ENCODE results near the gene SCIMP. TPM values are rescaled to one million over a fixed set of nuclear protein-coding genes. Genes with fewer than 3 reads are reported as not detected.
"Not testable (repeated sequence)": the region's sequence is repeated elsewhere in the genome, so short reads cannot be mapped to it uniquely, and the experiment has no call there.

Gene SCIMP
- total RNA-seq, 1 donor from 2014 or later, result not detected

DNA sequence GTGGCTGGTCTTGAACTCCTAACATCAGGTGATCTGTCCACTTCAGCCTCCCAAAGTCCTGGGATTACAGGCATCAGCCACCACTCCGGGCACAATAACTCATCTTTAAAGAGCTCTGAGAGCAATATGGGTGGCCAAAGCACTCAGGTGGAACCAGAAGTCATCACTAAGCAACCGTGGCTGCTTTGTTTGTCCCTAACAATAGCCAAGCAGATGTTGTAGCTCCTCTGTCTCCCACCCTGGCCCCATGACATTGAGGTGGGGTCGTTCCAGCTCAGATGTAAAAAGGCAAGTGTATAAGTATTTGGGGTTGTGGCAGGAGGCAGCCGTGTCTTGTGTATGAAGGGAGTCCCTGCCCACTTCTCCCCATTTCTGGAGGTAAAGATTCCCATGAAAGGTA is 3.7 kb upstream of the SCIMP start:
- intact Hi-C loops (cut with micrococcal nuclease), result no loop called here

GRCh38 chr17:5237541-5238016 is 2.9 kb upstream of the SCIMP start:
- intact Hi-C loops (cut with micrococcal nuclease), result loop anchor here (1.0 kb wide), 1 partner anchor 40 kb away; no protein-coding TSS in a partner anchor

DNA sequence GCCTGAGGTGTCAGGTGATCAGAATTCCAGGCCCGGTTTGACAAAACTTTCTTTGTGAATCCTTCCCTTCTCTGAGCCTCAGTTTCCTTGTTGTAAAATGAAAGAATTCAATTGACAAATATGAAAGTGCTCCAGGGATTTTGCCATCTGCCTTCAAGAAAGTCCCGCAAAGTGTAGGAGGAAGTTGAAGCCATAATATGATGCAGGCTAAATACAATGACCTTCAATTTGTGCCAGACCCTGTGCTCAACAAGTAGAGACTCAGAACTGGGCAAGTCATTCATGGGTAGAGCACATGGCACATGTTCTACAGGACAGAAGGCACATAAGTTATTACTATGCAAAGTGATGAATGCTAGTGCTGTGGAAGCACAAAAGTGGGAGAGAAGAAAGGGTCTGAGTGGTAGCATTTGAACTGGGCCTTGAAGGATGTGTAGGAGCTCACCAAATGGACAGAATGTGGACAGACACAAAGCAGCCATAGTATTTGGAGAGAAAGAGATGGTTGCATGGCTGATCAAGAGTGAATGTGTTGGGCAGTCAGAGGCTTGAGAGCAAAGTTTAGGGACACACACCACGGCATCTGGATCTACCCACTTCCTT is 2.4 kb upstream of the SCIMP start:
- intact Hi-C loops (cut with micrococcal nuclease), result loop anchor here (1.0 kb wide), 1 partner anchor 40 kb away; no protein-coding TSS in a partner anchor

DNA sequence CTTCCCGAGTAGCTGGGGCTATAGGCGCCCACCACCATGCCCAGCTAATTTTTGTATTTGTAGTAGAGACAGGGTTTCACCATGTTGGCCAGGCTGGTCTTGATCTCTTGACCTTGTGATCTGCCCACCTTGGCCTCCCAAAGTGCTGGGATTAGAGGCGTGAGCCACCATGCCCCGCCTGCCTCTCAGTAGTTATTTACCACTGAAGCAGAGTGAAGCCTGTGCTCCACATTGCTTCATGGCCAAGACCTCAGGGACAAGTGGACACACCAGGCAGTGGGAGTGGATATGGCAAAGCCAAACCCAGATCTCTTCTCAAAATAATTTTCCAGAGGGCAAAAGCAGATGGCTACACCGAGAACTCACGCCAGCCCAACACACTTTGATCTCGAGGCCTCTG is 1.2 kb downstream of the SCIMP start:
- intact Hi-C loops (cut with micrococcal nuclease), result not testable (repeated sequence)

- intact Hi-C loops (cut with micrococcal nuclease), result no loop called here
Measured at GRCh38 chr17:5226940-5227878, 7.5 kb downstream of the SCIMP start.

DNA sequence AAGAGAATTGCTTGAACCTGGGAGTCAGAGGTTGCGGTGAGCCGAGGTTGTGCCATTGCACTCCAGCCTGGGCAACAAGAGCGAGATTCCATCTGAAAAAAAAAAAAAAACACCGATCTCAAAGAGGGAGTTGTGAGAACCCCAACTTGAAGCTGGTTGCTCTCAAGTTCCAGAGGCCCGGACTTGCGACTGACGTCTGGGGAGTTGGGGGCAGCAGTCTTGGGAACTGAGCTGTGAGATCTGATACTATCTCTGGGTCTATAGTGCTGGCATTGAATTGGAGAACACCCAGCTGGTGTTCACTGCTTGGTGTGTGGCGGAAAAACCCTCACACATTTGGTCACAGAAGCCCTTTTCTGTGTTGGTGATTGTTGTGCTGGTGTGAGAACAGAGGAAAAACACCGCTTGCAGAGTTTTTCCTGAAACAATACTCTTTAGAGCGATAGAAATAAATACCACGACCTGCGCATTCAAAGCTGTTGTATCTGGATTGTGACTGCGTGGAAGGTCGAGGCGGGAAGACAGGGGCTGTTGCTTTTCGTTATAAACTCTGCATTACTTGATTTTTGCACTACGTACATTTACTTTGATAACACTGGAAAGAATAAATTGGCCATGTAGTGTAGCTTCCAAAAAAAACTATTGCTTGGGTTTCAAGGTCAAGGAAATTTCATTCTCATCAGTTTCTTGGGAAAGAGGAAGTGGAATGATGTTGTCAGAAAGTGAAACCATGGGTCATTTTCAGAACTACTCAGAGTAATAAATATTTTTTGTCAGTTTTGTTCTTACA is 8.8 kb downstream of the SCIMP start:
- intact Hi-C loops (cut with micrococcal nuclease), result no loop called here

GRCh38 chr17:5221912-5222311 is 12.7 kb downstream of the SCIMP start:
- intact Hi-C loops (cut with micrococcal nuclease), result not testable (repeated sequence)

DNA sequence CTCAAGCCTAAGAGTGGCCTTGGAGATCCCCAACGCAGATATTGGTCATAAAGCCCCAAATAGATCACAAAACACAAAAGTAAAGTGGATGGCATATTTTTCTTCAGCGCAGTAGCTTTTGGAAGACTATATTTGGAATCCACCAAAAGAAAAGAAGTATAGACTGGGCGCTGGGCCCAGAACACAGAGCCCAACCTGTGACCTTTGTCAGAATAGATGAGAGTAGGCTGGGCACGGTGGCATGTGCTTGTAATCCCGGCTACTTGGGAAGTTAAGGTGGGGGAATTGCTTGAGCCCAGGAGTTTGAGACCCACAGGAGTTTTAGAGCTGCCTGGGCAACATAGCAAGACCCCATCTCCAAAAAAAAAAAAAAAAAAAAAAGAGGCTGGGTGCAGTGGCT is 14.6 kb downstream of the SCIMP start:
- intact Hi-C loops (cut with micrococcal nuclease), result no loop called here

DNA sequence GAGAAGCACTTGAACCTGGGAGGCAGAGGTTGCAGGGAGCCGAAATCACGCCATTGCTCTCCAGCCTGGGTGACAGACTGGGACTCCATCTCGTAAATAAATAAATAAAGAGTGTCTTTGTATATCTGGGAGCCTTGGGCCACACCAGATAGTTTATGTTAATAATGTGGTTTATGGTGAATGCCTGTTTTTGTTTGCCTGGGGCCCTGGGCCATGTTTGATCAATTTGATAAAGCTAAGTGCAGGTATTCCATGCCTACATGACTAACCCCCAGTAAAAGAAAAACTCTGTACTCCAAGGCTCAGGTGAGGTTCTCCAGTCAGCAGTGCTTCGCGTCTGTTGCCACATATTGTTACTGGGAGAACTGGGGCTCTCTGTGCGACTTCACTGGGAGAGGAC is 15.1 kb downstream of the SCIMP start:
- intact Hi-C loops (cut with micrococcal nuclease), result no loop called here

DNA sequence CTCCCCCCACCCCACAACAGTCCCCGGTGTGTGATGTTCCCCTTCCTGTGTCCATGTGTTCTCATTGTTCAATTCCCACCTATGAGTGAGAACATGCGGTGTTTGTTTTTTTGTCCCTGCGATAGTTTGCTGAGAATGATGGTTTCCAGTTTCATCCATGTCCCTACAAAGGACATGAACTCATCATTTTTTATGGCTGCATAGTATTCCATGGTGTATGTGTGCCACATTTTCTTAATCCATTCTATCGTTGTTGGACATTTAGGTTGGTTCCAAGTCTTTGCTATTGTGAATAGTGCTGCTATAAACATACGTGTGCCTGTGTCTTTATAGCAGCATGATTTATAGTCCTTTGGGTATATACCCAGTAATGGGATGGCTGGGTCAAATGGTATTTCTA is 17.1 kb downstream of the SCIMP start:
- intact Hi-C loops (cut with micrococcal nuclease), result not testable (repeated sequence)

DNA sequence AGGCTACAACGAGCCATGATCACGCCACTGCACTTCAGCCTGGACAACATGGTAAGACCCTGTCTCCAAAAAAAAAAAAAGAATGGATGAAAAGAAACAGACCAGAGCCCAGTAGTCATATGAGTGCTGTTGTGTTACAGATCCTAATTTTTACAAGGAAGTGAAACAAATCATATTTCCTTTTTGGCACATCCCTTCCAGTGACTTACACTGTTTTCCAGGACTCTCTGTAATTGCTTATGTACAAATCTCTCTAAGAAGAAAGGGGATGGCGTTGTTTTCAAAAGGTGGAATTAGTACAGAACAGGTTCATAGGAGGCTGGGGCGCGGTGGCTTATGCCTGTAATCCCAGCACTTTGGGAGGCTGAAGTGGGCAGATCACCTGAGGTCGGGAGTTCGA is 23.2 kb downstream of the SCIMP start:
- intact Hi-C loops (cut with micrococcal nuclease), result no loop called here

DNA sequence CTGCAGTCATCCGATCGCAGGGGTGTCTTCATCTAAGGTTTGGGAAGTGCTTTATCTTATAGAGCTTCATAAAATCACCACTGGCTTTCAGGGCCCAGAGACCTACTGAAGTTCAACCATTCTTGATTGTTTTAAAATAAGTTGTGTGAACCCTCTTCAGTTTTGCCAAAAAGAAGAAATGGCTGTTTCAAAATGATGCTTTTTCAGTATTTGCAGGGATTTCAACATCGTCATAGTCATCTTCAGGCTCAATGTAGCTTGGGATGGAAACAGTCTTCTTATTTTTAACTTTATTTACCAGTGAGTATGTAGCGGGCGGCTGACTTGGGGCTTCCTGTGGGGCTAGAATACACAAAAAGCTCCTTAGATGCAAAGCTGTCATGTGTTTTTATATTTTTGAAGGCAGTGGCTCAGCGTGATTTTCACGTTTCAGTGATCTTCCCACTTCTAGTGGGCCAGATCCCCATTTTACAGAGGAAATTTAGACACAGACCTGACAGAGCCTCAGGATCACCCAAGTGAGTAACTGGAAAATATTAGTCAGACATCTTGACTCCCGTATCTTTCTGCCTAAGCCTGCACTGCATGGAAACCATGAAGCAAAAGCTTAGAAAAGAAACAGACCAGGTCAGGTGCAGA is 23.9 kb downstream of the SCIMP start:
- intact Hi-C loops (cut with micrococcal nuclease), result no loop called here

DNA sequence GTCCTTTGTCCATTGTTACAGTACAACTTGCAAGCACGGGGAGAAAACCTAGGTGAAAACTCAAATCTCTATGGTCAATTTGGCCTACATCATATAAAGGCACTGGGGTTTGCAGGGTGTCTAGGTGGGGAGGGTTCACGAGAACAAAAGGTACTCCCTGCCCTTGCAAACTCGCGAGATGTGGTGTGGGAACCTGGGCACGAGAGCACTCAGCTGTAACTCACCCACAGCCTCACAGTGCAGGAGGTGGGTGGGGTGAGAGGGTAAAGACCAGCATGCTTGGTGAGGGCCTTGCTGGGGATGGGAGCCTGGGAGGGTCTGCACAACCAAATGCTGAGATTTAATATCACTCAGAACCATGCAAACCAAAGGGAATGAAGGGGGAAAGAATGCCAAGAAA is 24.6 kb downstream of the SCIMP start:
- intact Hi-C loops (cut with micrococcal nuclease), result no loop called here

DNA sequence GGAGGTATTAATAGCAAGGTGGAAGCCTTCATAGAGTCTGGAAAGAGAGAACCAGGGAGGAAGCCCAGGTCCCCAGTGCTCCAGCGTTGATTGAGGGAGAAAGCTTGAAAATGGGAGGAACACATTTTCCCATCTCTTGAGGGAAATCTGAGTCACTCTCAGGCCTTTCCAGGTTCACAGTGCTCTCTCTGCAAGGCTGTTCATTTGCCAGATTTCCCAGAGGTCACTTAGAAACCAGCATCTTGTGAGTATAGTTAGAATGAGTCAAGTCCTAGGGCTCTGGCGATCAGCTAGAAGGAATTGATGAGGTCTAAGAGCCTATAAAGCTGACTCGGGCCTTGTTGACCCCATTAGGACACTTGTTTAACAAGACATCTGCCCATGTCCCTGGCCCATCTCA is 25.3 kb downstream of the SCIMP start:
- intact Hi-C loops (cut with micrococcal nuclease), result no loop called here

DNA sequence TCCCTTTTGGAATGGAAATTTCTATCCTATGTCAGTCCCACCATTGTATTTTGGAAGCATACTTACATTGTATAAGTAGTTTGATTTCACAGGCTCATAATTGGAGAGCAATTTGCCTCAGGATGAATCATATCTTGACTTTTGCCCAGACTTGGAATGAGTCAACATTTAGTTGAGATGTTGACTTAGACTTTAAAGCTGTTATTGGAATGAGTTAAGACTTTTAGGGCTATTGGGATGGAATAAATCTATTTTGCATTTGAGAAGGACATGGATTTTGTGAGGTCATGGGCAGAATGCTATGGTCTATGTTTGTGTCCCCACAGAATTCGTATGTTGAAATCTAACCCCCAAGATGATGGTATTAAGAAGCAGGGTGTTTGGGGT is 30.8 kb downstream of the SCIMP start:
- intact Hi-C loops (cut with micrococcal nuclease), result no loop called here

GRCh38 chr17:5203178-5203907 is 31.3 kb downstream of the SCIMP start:
- intact Hi-C loops (cut with micrococcal nuclease), result no loop called here

DNA sequence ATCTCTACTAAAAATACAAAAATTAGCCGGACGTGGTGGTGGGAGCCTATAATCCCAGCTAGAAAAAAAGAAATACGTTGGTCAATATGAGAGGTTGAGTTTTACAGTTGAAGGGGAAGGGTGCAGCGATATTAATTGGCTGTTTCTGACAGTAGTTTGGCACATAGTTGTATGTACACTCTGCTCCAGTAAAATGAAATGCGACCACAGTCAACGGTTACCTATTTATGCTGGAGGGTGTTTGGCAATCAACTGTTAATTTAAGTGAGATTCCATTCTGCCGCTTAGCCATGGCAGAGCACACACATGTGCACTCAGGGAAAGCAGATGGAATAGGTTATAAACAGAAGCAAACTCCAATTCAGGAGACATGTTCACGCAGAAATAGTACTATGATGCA is 33.6 kb downstream of the SCIMP start:
- intact Hi-C loops (cut with micrococcal nuclease), result no loop called here

DNA sequence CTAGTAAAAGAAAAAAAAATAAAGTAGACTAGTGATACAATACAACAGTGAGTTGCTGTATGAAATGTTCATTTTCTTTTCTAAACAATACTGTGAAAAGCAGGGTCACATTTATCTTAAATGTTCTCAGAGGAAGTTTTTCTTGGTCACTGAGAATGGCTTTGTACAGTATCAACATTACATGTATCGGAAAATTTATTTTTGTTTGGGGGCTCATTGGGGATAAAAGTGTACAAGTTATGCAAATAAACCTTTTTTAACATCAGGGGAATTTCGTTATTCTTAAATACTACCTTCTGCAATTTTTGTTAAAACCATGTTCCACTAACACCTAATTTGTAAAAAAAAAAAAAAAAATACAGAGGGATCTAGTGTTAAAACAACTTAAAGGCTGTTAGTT is 34.3 kb downstream of the SCIMP start:
- intact Hi-C loops (cut with micrococcal nuclease), result no loop called here

DNA sequence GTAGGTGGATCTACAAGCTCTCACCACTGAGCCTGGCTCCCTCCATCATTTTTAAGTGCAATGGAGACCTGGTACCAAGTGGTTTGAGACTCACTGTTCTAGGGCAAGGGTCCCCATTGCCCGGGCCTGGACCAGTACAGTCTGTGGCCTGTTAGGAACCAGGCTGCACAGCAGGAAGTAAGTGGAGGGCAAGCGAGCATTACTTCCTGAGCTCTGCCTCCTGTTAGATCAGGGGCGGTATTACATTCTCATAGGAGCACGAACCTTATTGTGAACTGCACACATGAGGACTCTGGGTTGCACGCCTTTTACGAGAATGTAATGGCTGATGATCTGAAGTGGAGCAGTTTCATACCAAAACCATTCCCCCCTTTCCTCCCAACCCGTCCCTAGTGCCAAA is 36.2 kb downstream of the SCIMP start:
- intact Hi-C loops (cut with micrococcal nuclease), result loop anchor here (5.0 to 10.0 kb wide), 2 partner anchors 86 to 239 kb away; partner anchors contain the start of genes C1QBP and RABEP1

DNA sequence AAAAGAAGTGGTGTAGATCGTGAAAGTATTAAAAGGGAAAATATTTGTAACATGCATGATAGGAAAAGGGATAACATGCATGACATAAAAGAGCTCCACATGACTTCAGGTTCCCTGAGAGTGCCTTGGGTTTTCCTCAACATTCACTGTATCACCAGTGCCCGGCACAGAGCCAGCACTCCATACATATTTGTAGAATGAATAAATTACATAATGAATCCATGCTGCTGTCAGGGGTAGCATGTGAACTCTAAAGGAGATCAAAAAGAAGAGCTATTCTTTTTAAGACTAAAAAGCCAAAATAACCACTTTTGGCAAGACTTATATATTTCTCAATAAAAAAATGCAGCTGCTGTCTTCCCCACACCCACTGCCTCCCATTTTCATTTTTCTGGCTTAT is 40.3 kb downstream of the SCIMP start:
- intact Hi-C loops (cut with micrococcal nuclease), result loop anchor here (10.0 kb wide), 1 partner anchor 90 kb away; the partner anchor contains the start of gene RABEP1
